H1 (cell line): Measurements from ENCODE around the gene TPMT. TPM values are rescaled to one million over a fixed set of nuclear protein-coding genes. Genes with fewer than 3 reads are reported as not detected.

Source experiments
- CTCF ChIA-PET: fragments of 300-600 bp; sonication (Branson Sonifier 250); formaldehyde crosslinking; loops from one replicate; lab custom pipeline; 2021; ENCODE audit not compliant: partially characterized antibody; lab: Charles Lee
- POLR2A ChIA-PET: fragments of 300-600 bp; sonication (Branson Sonifier 250); formaldehyde crosslinking; loops from one replicate; lab custom pipeline; 2021; ENCODE audit warnings: inconsistent platforms; ENCODE audit not compliant: partially characterized antibody; lab: Charles Lee
- DNase-seq, 2 experiments: peaks; one replicate each; pipeline versions ENCODE4 v3.0.0 to v3.0.0-alpha.2; 2010 to 2022; ENCODE audit warnings: low spot score in 2 of 2, low read depth in 1 of 2, mixed read lengths in 1 of 2
- FAIRE-seq: peaks from 2 replicates; lab custom pipeline; 2011; peaks lifted over from hg19 to GRCh38; lab: Jason Lieb, UNC
- H2AFZ ChIP-seq: 2 replicates; pipeline ENCODE4 v1.8.1; 2012; ENCODE audit warnings: low read length, inconsistent platforms
- H2AK5ac ChIP-seq: 2 replicates; pipeline ENCODE4 v1.6.1; 2013; ENCODE audit warnings: low read depth, low read length
- H2BK120ac ChIP-seq: replicated peaks from 2 replicates; pipeline ENCODE3; 2013; ENCODE audit warnings: low read depth, low read length, inconsistent platforms
- H2BK12ac ChIP-seq: 2 replicates; pipeline ENCODE4 v1.6.1; 2013; ENCODE audit warnings: low read depth, low read length
- H2BK15ac ChIP-seq: 2 replicates; pipeline ENCODE4 v1.6.1; 2013; ENCODE audit warnings: low read length
- H2BK20ac ChIP-seq: 2 replicates; pipeline ENCODE4 v1.6.1; 2013; ENCODE audit warnings: low read length
- H2BK5ac ChIP-seq: 2 replicates; pipeline ENCODE4 v1.6.1; 2013; ENCODE audit warnings: low read depth, low read length
- H3K14ac ChIP-seq: 2 replicates; pipeline ENCODE4 v1.6.1; 2013; ENCODE audit warnings: inconsistent platforms; ENCODE audit not compliant: insufficient read length
- H3K18ac ChIP-seq: 2 replicates; pipeline ENCODE4 v1.6.1; 2013; ENCODE audit warnings: low read length; ENCODE audit errors: extremely low read depth
- H3K23ac ChIP-seq: 2 replicates; pipeline ENCODE4 v1.6.1; 2013; ENCODE audit warnings: inconsistent platforms; ENCODE audit not compliant: insufficient read length
- H3K23me2 ChIP-seq: 2 replicates; pipeline ENCODE4 v1.6.1; 2013; ENCODE audit warnings: low read depth, low read length
- H3K27ac ChIP-seq: 2 replicates; pipeline ENCODE4 v1.6.1; 2011; ENCODE audit warnings: low read depth, low read length, inconsistent platforms
- H3K27me3 ChIP-seq, 4 experiments: replicated peaks in 1 of 4; 1 replicate in 1 of 4; 2 replicates in 3 of 4; pipeline versions ENCODE4 v1.6.1 to v1.8.1; 2011 to 2013; ENCODE audit warnings: low read length in 3 of 4, mild to moderate bottlenecking in 3 of 4, inconsistent platforms in 2 of 4, mixed read lengths in 2 of 4, moderate library complexity in 1 of 4; ENCODE audit not compliant: control insufficient read depth in 3 of 4, insufficient read depth in 3 of 4; ENCODE audit errors: extremely low read depth in 1 of 4
- H3K36me3 ChIP-seq, 4 experiments: 2 replicates each; pipeline versions ENCODE4 v1.6.1 to v1.8.1; 2011 to 2013; ENCODE audit warnings: mild to moderate bottlenecking in 4 of 4, low read length in 3 of 4, moderate library complexity in 2 of 4, control low read depth in 1 of 4, inconsistent platforms in 1 of 4; ENCODE audit not compliant: insufficient read depth in 4 of 4, control insufficient read depth in 2 of 4
- H3K4ac ChIP-seq: replicated peaks from 2 replicates; pipeline ENCODE3; 2013; ENCODE audit warnings: low read length, low read depth, mixed read lengths, inconsistent platforms; ENCODE audit not compliant: insufficient read length
- H3K4me1 ChIP-seq, 4 experiments: replicated peaks in 1 of 4; 1 replicate in 1 of 4; 2 replicates in 3 of 4; pipeline versions ENCODE4 v1.6.1 to v1.8.1; 2011 to 2013; ENCODE audit warnings: low read length in 3 of 4, inconsistent platforms in 2 of 4, mixed read lengths in 1 of 4; ENCODE audit not compliant: insufficient read depth in 4 of 4, control insufficient read depth in 3 of 4
- H3K4me2 ChIP-seq, 2 experiments: 2 replicates each; pipeline versions ENCODE4 v1.6.1 to v1.8.1; 2011 to 2013; ENCODE audit warnings: low read depth in 2 of 2, low read length in 2 of 2, control low read depth in 1 of 2, inconsistent platforms in 1 of 2, mild to moderate bottlenecking in 1 of 2; ENCODE audit not compliant: insufficient read depth in 1 of 2
- H3K4me3 ChIP-seq, 4 experiments: fragments of 200-600, 300-600 bp in 1 of 4; sonication (generic), shearing (Covaris generic), sonication (Bioruptor Twin) in 1 of 4; 2 replicates each; pipeline versions ENCODE4 v1.5.1 to v1.8.1; 2011 to 2016; ENCODE audit warnings: low read length in 4 of 4, low read depth in 3 of 4, control low read depth in 2 of 4, inconsistent platforms in 2 of 4, mild to moderate bottlenecking in 2 of 4, mixed read lengths in 1 of 4, moderate library complexity in 1 of 4; ENCODE audit not compliant: insufficient read depth in 2 of 4; ENCODE audit errors: extremely low read depth in 1 of 4
- H3K56ac ChIP-seq: replicated peaks from 2 replicates; pipeline ENCODE3; 2013; ENCODE audit warnings: low read depth, mild to moderate bottlenecking, mixed read lengths, low read length, inconsistent platforms; ENCODE audit not compliant: insufficient read length
- H3K79me1 ChIP-seq: 2 replicates; pipeline ENCODE4 v1.6.1; 2013; ENCODE audit warnings: low read depth, low read length, control low read depth
- H3K79me2 ChIP-seq, 2 experiments: 2 replicates each; pipeline versions ENCODE4 v1.6.1 to v1.8.1; 2012 to 2013; ENCODE audit warnings: low read length in 2 of 2, mild to moderate bottlenecking in 2 of 2, inconsistent platforms in 1 of 2; ENCODE audit not compliant: insufficient read depth in 2 of 2, control insufficient read depth in 1 of 2
- H3K9ac ChIP-seq, 4 experiments: replicated peaks in 1 of 4; 1 replicate in 1 of 4; 2 replicates in 3 of 4; pipeline versions ENCODE4 v1.6.1 to v1.8.1; 2011 to 2013; ENCODE audit warnings: low read depth in 3 of 4, low read length in 3 of 4, control low read depth in 2 of 4, mild to moderate bottlenecking in 2 of 4, moderate library complexity in 2 of 4, inconsistent platforms in 1 of 4; ENCODE audit errors: extremely low read depth in 1 of 4
- H3K9me3 ChIP-seq, 2 experiments: 2 replicates each; pipeline versions ENCODE4 v1.6.1 to v1.8.1; 2012 to 2013; ENCODE audit warnings: mild to moderate bottlenecking in 2 of 2, moderate library complexity in 2 of 2, control low read depth in 1 of 2, inconsistent platforms in 1 of 2, low read depth in 1 of 2, low read length in 1 of 2, mixed read lengths in 1 of 2; ENCODE audit not compliant: insufficient read depth in 2 of 2
- H4K20me1 ChIP-seq, 2 experiments: replicated peaks in 1 of 2; 2 replicates each; pipeline versions ENCODE3 to v1.8.1; 2011 to 2013; ENCODE audit warnings: inconsistent platforms in 2 of 2, low read length in 2 of 2, mild to moderate bottlenecking in 1 of 2; ENCODE audit not compliant: insufficient read depth in 2 of 2, control insufficient read depth in 1 of 2
- H4K5ac ChIP-seq: 2 replicates; pipeline ENCODE4 v1.6.1; 2013; ENCODE audit warnings: low read length, low read depth, mixed read lengths, inconsistent platforms; ENCODE audit not compliant: insufficient read length
- H4K8ac ChIP-seq: 2 replicates; pipeline ENCODE4 v1.8.0; 2013; ENCODE audit warnings: mild to moderate bottlenecking, moderate library complexity, low read length, inconsistent platforms; ENCODE audit not compliant: insufficient read depth; ENCODE audit errors: extremely low read depth
- H4K91ac ChIP-seq: replicated peaks from 2 replicates; pipeline ENCODE3; 2013; ENCODE audit warnings: low read length, mixed read lengths, inconsistent platforms; ENCODE audit not compliant: insufficient read length
- ATF3 ChIP-seq: IDR thresholded peaks from 2 replicates; pipeline ENCODE4 v1.6.1; 2011; ENCODE audit warnings: low read depth, mild to moderate bottlenecking, low read length; ENCODE audit not compliant: insufficient read depth
- BACH1 ChIP-seq: IDR thresholded peaks from 2 replicates; pipeline ENCODE4 v1.6.1; 2012; ENCODE audit warnings: low read length, improper control_type of control experiment
- CBX8 ChIP-seq: fragments of 300-800, 300-1000 bp; sonication (generic); IDR thresholded peaks from 2 replicates; pipeline ENCODE4 v1.7.1; 2016; ENCODE audit warnings: low read depth, low read length, borderline replicate concordance
- EP300 ChIP-seq, 2 experiments: IDR thresholded peaks; 1 replicate in 1 of 2; 2 replicates in 1 of 2; pipeline ENCODE4 v1.6.1; 2011 to 2012; ENCODE audit warnings: low read depth in 2 of 2, low read length in 2 of 2, mild to moderate bottlenecking in 2 of 2, borderline replicate concordance in 1 of 2, inconsistent platforms in 1 of 2, moderate library complexity in 1 of 2
- RXRA ChIP-seq: IDR thresholded peaks from 2 replicates; pipeline ENCODE4 v1.6.1; 2011; ENCODE audit warnings: low read depth, mild to moderate bottlenecking, low read length, moderate library complexity; ENCODE audit not compliant: insufficient read depth
- SAP30 ChIP-seq: fragments of 300-600 bp; sonication (generic); IDR thresholded peaks from 2 replicates; pipeline ENCODE4 v1.7.1; 2012; ENCODE audit warnings: low read length, moderate library complexity, mild to moderate bottlenecking, inconsistent platforms; ENCODE audit not compliant: insufficient read depth, insufficient replicate concordance
- TAF7 ChIP-seq: optimal IDR thresholded peaks from 2 replicates; pipeline ENCODE3; 2011; ENCODE audit warnings: low read depth, mild to moderate bottlenecking, inconsistent platforms, low read length, moderate library complexity, borderline replicate concordance
- ZNF274 ChIP-seq: IDR thresholded peaks from 2 replicates; pipeline ENCODE4 v1.7.0; 2012; ENCODE audit warnings: low read length, borderline replicate concordance; ENCODE audit errors: extremely low read depth
- WGBS, 2 experiments: shearing (Covaris generic) in 1 of 2; methylation state at CpG; one replicate each; pipeline versions ENCODE4 v1.1.6 to v1.1.7; 2013 to 2015; ENCODE audit warnings: low lambda C conversion rate in 2 of 2, mixed read lengths in 2 of 2, inconsistent platforms in 1 of 2, low coverage in 1 of 2, missing lambda C conversion rate in 1 of 2; ENCODE audit not compliant: insufficient replicate concordance in 2 of 2, insufficient coverage in 1 of 2, insufficient read length in 1 of 2; ENCODE audit errors: extremely low coverage in 1 of 2, missing lambda C conversion rate in 1 of 2; 5-methylcytosine and 5-hydroxymethylcytosine counted together
- polyA plus RNA-seq, 7 experiments: library from polyadenylated mRNA; depleted of rRNA in 3 of 7; stranded (reverse) in 5 of 7; unstranded in 2 of 7; fragments of >200 nt in 5 of 7; fragments of 200-250 nt in 2 of 7; gene quantifications; 1 replicate in 5 of 7; 2 replicates in 1 of 7; 4 replicates in 1 of 7; pipeline versions ENCODE4 v1.2.1 to v1.2.3, GENCODE V29; 2011 to 2013; ENCODE audit warnings: missing spikeins in 2 of 7, mixed read lengths in 2 of 7
- total RNA-seq: library from RNA; stranded (reverse); fragmentation: NEBNext Ultra II Directional; extraction: Animal tissue kit (Norgen Biotek cat#: 25700); gene quantifications from 2 replicates; pipeline ENCODE4 v1.2.1, GENCODE V29; 2021

TPMT gene
- total and polyA plus RNA-seq, 2 of the 8 experiments (the other 6 are each of a cell fraction or from before 2014, with no cell fraction given): 12.3 to 17.2 TPM

GRCh38 chr6:18147616-18148015 lies 7.3 kb downstream of the TPMT start:
- Histone ChIP-seq H2BK12ac (no peak overlapping the region), H3K4me2 (no peak overlapping the region), H4K8ac (no peak overlapping the region), H2BK5ac (no peak overlapping the region), H3K27ac (no peak overlapping the region), H4K91ac (no peak overlapping the region), H3K9me3 (no peaks in the 10 kb centered on the region), H2BK20ac (no peak overlapping the region), H2BK120ac (no peak overlapping the region), H3K9ac (no peak overlapping the region), H3K23ac (no peak overlapping the region), H3K23me2 (no peaks in the 10 kb centered on the region), H3K79me1 (no peaks in the 10 kb centered on the region), H4K5ac (no peak overlapping the region), H3K79me2 (no peaks in the 10 kb centered on the region), H2AFZ (no peak overlapping the region), H3K4me1 (no peaks in the 10 kb centered on the region), H3K36me3 (peaks cover 0 to 15% (median 0%) of the 10 kb centered on the region in 4 experiments; a peak in 4 of 8 replicates), H2AK5ac (no peak overlapping the region), H3K14ac (no peak overlapping the region), H3K4ac (no peak overlapping the region), H3K56ac (no peak overlapping the region), H3K27me3 (no peaks in the 10 kb centered on the region), H4K20me1 (no peaks in the 10 kb centered on the region), H2BK15ac (no peak overlapping the region), H3K18ac (no peak overlapping the region), H3K4me3 (no peak overlapping the region)
- ChIA-PET CTCF (no interaction called here), POLR2A (no interaction called here)
- FAIRE-seq (no peak), DNase-seq (no peak)
- 94% methylated on average over 2 of the region's 2 CpGs; no CpG with 5 or more reads in 1 of the 2 experiments for WGBS, 2 experiments
- no peak for TF ChIP-seq CBX8
- no peak for TF ChIP-seq RXRA
- no peak for TF ChIP-seq ATF3
- no peak for TF ChIP-seq BACH1
- no peak for TF ChIP-seq ZNF274
- no peak for TF ChIP-seq EP300 (IDR thresholded peaks at IDR 0.05; ENCODE audit: borderline replicate concordance in 1 of 2, low read depth in 2 of 2, low read length in 2 of 2)
- no peak for TF ChIP-seq TAF7
- TF ChIP-seq SAP30: no peak
